ENCODE results near the gene ZSWIM7. TPM values are rescaled to one million over a fixed set of nuclear protein-coding genes. Genes with fewer than 3 reads are reported as not detected.

The ZSWIM7 gene
- total RNA-seq, 1 experiment from 2014 or later = 28.7 TPM

GRCh38 chr17:16025202-16025601, 25.7 kb upstream of the ZSWIM7 start:
- POLR2A ChIA-PET (ENCODE audit: low non-redundant PET) = no interaction called here
- no TSS peak for BruUV-seq (replicated peaks)
- TF ChIP-seq CTCF (conservative IDR thresholded peaks at IDR 0.05; ENCODE audit: low read depth, low read length) (no peak), EZH2 (IDR thresholded peaks at IDR 0.05; ENCODE audit: borderline replicate concordance, low read depth, low read length, poor library complexity, severe bottlenecking) (no peak)
- intact Hi-C loops (cut with micrococcal nuclease; ENCODE audit: unreplicated experiment) = no loop called here
- H3K27ac ChIP-seq (ENCODE audit: low read depth, low read length, poor library complexity, severe bottlenecking) = no peak overlapping the region
- no peak overlapping the region for H3K4me3 ChIP-seq (ENCODE audit: low read depth, low read length, poor library complexity, severe bottlenecking)
- no peaks in the 10 kb centered on the region for H3K27me3 ChIP-seq (replicated peaks; ENCODE audit: insufficient read depth, low read depth, low read length, poor library complexity)
- DNase-seq (ENCODE audit: low spot score) = no peak
- peaks cover 69% of the 10 kb centered on the region for H3K36me3 ChIP-seq (ENCODE audit: insufficient read depth, low read length, poor library complexity, severe bottlenecking)
- H3K9me3 ChIP-seq (ENCODE audit: low read depth, low read length, poor library complexity, severe bottlenecking) = no peaks in the 10 kb centered on the region
- CTCF ChIA-PET = no interaction called here
- no peaks in the 10 kb centered on the region for H3K4me1 ChIP-seq (ENCODE audit: insufficient read depth, low read length, poor library complexity, severe bottlenecking)

- no peak overlapping the region for H3K27ac ChIP-seq (ENCODE audit: low read depth, low read length, poor library complexity, severe bottlenecking)
- no peaks in the 10 kb centered on the region for H3K9me3 ChIP-seq (ENCODE audit: low read depth, low read length, poor library complexity, severe bottlenecking)
- no peaks in the 10 kb centered on the region for H3K4me1 ChIP-seq (ENCODE audit: insufficient read depth, low read length, poor library complexity, severe bottlenecking)
- H3K27me3 ChIP-seq (replicated peaks; ENCODE audit: insufficient read depth, low read depth, low read length, poor library complexity) = no peaks in the 10 kb centered on the region
- ChIA-PET POLR2A (ENCODE audit: low non-redundant PET) (no interaction called here), CTCF (no interaction called here)
- peaks cover 58% of the 10 kb centered on the region for H3K36me3 ChIP-seq (ENCODE audit: insufficient read depth, low read length, poor library complexity, severe bottlenecking)
- no TSS peak for BruUV-seq (replicated peaks)
- TF ChIP-seq CTCF (conservative IDR thresholded peaks at IDR 0.05; ENCODE audit: low read depth, low read length) (no peak), EZH2 (IDR thresholded peaks at IDR 0.05; ENCODE audit: borderline replicate concordance, low read depth, low read length, poor library complexity, severe bottlenecking) (no peak)
- DNase-seq (ENCODE audit: low spot score) = no peak
- intact Hi-C loops (cut with micrococcal nuclease; ENCODE audit: unreplicated experiment) = no loop called here
- H3K4me3 ChIP-seq (ENCODE audit: low read depth, low read length, poor library complexity, severe bottlenecking) = no peak overlapping the region
These were observed 24.4 kb upstream of the ZSWIM7 start for GRCh38 chr17:16023881-16024280.

GRCh38 chr17:16019347-16019746, 19.8 kb upstream of the ZSWIM7 start:
- Histone ChIP-seq H3K27me3 (replicated peaks; ENCODE audit: insufficient read depth, low read depth, low read length, poor library complexity) (no peaks in the 10 kb centered on the region), H3K9me3 (ENCODE audit: low read depth, low read length, poor library complexity, severe bottlenecking) (no peaks in the 10 kb centered on the region), H3K4me3 (ENCODE audit: low read depth, low read length, poor library complexity, severe bottlenecking) (no peak overlapping the region), H3K27ac (ENCODE audit: low read depth, low read length, poor library complexity, severe bottlenecking) (no peak overlapping the region), H3K36me3 (ENCODE audit: insufficient read depth, low read length, poor library complexity, severe bottlenecking) (peaks cover 42% of the 10 kb centered on the region), H3K4me1 (ENCODE audit: insufficient read depth, low read length, poor library complexity, severe bottlenecking) (no peaks in the 10 kb centered on the region)
- BruUV-seq (replicated peaks) = no TSS peak
- POLR2A ChIA-PET (ENCODE audit: low non-redundant PET) = no interaction called here
- intact Hi-C loops (cut with micrococcal nuclease; ENCODE audit: unreplicated experiment) = no loop called here
- no peak for DNase-seq (ENCODE audit: low spot score)
- no peak for TF ChIP-seq EZH2 (IDR thresholded peaks at IDR 0.05; ENCODE audit: borderline replicate concordance, low read depth, low read length, poor library complexity, severe bottlenecking)
- TF ChIP-seq CTCF (conservative IDR thresholded peaks at IDR 0.05; ENCODE audit: low read depth, low read length) = no peak
- CTCF ChIA-PET = no interaction called here

Measured in A673 (cell line).